ENCODE measurements around the gene RNF157.

The RNF157 gene

GRCh38 chr17:76123749-76124581 lies 116.3 kb downstream of the RNF157 start:
- DNase-seq (ENCODE audit: low read depth in 2 of 2): no peak

GRCh38 chr17:76123191-76123499 lies 117.1 kb downstream of the RNF157 start:
- no peak for DNase-seq (ENCODE audit: low read depth in 2 of 2)

DNA sequence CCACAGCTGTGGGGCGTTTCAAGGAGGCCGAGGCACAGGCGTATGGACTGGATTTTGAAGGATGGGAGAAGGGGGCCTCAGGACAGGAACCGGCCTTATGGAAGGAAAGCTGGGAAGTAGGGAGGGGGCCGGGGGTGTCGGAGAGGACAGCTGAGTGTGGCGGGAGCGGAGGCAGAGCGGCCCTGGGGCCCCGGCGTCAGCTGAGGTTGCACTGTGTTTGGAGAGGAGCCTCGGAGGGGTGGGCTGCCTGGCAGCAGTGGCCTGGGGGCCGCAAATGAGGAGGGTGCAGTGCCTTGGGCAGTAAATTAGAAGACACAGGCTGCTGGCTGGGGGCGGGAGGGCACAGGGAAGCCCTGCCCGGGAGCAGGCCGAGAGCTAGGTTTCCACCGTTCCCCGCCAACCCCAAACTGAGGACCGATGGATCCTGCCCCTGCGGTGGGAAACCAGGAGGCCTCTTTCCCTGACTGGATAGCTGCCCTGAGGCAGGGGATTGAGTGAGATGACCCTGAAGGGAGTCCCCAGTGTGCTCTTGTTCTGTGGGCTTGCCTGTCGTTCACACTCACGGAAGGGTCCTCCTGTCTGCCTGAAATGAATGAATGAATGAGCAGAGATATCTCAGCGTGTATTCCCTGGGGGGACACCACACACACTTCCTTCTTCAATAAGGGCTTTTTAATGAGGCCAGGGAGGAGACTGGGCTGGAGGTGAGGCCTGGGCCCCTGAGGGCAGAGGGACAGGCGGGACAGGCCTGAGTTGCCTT lies 117.7 kb downstream of the RNF157 start:
- DNase-seq (ENCODE audit: low read depth in 2 of 2): no peak

DNA sequence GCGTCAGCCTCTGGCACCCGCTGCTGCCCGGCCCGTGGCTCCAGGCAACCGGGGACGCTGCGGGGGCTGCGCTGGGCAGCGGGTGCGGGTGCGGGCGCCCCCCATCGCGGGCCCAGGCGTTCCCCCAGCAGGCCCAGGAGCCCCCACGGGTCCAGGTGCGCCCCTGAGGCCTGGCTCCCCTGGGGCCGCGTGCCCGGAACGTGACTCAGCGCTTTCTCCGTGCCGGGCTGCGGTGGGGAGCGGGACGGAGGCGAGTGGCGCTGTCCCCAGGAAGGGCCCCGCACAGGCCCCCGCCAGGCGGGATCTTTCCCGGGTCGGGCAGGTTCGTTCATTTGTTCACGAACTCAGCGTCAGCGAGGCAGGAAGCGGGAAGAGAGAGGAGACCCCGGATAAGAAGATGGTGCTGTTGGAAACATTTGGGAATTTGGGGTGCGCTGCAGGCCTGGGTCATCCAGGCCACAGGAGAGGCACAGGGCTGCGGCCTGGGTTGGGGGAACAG lies 118.3 kb downstream of the RNF157 start:
- DNase-seq (ENCODE audit: low read depth in 2 of 2): no peak

DNA sequence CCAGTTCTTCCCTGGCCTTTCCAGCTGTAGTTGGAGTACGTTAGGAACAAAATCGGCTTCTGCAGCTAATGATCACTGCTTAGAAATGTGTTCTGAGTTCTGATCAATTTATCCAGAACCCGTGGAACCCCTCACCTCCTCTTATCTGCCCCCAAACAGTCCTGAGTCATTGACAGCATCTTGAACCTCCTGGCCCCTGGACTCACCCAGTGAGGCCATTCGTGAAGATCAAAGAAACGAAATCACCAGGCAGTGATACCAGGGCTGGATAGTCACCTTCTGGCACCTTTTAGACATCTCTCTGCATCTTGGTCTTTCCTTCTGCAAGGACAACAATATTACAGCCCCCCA lies 119.7 kb downstream of the RNF157 start:
- DNase-seq (ENCODE audit: low read depth in 2 of 2): no peak

GRCh38 chr17:76119409-76120371 lies 120.6 kb downstream of the RNF157 start:
- no peak for DNase-seq (ENCODE audit: low read depth in 2 of 2)

- no peak for DNase-seq (ENCODE audit: low read depth in 2 of 2)
Measured at GRCh38 chr17:76115138-76115754, 125.0 kb downstream of the RNF157 start.

DNA sequence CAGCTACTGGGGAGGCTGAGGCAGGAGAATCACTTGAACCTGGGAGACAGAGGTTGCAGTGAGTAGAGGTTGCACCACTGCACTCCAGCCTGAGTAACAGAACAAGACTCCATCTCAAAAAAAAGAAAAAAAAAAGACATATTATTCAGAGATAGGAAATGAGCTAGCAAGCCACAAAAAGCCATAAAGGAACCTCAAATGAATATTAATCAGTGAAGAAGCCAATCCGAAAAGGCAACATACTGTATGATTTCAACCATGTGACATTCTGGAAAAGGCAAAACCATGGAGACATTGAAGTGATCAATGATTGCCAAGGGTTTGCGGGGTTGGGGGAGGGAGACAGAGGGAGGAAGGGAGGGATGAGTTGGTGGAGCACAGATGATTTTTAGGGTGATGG lies 128.3 kb downstream of the RNF157 start:
- DNase-seq (ENCODE audit: low read depth in 2 of 2): no peak

GRCh38 chr17:76107509-76107908 lies 132.8 kb downstream of the RNF157 start:
- DNase-seq (ENCODE audit: low read depth in 2 of 2): no peak

DNA sequence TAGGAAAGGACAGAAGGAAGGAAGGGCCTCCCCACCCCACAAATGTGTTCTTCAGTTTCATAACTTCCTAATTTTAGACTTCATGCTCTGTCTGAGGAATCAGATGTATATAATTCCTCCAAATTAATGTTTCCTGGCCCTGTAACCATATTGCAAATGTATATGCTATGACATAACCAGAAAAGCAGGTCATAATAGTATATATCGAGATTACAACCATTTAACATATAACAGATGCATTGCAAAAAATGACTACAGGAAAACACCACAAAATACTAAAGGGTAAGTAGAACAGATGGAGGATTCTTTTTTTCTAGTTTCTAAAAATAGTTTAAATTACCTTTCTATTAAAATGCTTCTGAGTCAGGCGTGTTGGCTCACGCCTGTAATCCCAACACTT lies 133.6 kb downstream of the RNF157 start:
- no peak for DNase-seq (ENCODE audit: low read depth in 2 of 2)

- DNase-seq (ENCODE audit: low read depth in 2 of 2): no peak
Measured at GRCh38 chr17:76104896-76105231, 135.4 kb downstream of the RNF157 start.

DNA sequence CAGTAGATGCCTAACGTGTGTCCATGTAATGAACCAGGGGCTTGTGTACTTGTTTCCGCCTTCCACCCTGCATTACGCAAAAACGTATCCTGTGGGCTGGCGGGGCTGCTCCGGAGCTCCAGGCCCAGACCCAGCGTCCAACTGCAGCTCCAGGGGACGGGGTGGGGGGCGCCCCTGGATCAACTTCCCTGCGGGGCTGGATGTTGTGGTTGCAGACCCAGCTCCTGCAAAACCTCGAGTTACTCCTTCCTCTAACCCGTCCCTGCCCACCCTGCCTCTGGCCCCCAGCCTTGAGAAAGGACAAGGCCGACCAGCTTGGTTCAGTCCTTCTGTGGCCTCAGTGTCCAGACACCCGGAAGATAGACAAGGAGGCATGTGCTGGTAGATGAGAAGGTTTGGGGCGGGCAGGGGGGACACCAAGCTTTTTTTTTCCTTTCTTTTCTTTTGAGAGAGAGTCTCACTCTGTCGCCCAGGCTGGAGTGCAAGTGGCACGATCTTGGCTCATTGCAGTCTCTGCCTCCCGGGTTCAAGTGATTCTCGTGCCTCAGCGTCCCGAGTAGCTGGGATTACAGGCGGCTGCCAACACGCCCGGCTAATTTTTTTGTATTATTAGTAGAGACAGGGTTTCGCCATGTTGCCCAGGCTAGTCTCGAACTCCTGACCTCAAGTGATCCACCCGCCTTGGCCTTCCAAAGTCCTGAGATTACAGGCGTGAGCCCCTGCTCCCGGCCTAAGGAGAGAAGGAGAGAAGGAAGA lies 136.0 kb downstream of the RNF157 start:
- DNase-seq (ENCODE audit: low read depth in 2 of 2): no peak

DNA sequence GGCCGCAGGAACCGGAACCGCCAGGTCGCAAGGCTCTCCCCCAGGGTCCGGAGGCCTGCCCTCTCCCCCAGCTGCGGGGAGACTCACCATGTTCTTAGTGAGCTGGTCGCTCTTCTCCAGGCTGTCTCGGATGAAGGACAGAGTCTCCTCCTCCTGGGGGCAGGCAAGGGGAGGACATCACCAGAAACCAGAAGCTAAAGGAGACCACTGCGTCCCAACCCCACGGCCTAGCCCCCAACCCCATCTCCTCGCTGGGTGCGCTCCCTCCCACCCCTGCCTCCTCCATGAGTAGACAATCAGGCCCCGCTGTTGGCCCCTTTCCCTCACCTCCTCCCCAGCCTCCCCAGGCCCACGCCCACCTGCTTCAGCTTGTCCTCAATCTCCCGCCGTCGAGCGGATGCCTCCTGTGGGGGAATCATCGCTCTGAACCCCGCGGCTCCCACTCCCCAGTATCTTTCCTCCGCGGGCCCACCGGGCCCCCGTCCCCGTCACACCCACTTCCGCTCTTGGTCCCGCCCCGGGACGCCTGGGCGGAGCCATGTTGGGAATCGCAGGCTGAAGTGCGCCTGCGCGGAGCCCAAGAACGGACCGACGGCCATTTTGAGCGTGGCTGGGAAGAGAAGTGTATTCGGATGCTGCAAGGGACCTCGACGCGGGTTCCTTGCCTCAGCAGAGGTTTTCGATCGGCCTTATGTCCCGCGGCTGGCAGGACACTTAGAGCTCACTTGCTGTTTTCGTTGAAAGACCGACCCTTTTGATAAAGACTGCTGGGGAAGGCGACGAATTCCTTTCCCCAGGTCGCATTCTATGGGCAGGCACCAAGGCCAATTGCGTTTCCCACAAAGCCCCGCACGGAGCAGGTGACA lies 136.8 kb downstream of the RNF157 start, which contains the start of gene EXOC7:
EXOC7 (minus strand) TSS at position 514 of the 866 bp plus-strand sequence; CDS start at position 419, 95 bp downstream.
- peak; percentile 82 to 87 for DNase-seq (ENCODE audit: low read depth in 2 of 2)

GRCh38 chr17:76102944-76103273 lies 137.4 kb downstream of the RNF157 start:
- no peak for DNase-seq (ENCODE audit: low read depth in 2 of 2)

DNA sequence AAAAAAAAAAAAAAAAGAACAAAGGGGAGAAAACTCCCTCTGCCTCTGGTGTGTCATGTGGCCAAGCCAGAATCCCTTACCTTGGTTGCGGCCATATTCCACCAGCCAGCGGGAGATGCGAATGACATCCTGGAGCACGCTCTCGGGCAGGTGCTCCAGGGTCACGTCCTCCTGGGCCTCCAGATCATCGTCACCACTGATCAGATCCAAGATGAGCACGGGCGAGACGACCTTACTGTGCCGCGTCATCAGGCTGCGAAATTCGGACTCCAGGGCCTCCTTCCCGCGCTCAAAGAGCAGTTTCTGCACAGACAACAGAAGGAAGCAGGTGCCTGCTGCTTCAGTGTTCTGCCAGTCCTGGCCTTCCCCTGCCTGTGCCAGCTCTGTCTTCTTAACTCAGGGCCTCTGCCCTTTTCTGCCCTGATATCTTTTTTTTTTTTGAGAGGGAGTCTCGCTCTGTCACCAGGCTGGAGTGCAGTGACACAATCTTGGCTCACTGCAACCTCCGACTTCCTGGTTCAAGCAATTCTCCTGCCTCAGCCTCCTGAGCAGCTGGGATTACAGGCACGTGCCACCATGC lies 142.5 kb downstream of the RNF157 start:
- DNase-seq (ENCODE audit: low read depth in 2 of 2): no peak

DNA sequence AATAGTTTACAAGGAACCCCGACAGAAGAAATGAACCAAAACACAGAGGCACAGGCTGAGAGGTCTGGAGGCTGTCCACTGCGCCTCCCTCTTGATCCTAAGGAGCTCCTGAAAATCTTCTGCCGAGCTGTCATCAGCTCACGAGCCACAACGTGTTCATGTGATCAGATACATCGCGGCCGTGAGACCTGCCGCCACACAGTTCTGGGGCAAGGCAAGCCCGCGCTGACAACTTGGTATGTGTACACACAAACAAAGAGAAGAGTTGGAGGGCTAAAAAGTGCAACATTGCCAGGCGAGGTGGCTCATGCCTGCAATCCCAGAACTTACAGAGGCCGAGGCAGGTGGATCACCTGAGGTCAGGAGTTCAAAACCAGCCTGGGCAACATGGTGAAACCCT lies 144.3 kb downstream of the RNF157 start:
- no peak for DNase-seq (ENCODE audit: low read depth in 2 of 2)

DNA sequence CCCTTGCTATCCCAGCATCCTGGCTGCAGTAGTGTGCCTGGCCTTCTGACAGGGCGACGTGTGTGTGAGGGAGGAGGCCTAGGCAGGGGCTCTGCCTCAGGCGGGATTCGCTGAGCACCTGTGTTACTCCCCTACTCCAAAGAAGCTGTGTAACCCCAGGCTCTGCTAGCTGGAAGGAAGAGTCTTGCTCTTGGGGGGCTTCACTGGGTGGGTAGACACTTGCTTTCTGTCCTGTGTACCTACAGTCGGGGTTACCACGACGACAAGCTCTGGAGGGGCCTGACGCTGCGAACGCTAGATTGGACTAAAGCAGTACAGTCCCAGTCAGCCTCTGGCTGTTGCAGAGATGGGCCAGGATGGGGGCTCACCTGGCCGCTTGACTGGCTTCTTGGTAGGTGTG lies 146.2 kb downstream of the RNF157 start:
- DNase-seq (ENCODE audit: low read depth in 2 of 2): no peak

GRCh38 chr17:76092526-76093413 lies 147.5 kb downstream of the RNF157 start:
- DNase-seq (ENCODE audit: low read depth in 2 of 2): no peak
